ENCODE measurements around the gene BANK1.

DNA sequence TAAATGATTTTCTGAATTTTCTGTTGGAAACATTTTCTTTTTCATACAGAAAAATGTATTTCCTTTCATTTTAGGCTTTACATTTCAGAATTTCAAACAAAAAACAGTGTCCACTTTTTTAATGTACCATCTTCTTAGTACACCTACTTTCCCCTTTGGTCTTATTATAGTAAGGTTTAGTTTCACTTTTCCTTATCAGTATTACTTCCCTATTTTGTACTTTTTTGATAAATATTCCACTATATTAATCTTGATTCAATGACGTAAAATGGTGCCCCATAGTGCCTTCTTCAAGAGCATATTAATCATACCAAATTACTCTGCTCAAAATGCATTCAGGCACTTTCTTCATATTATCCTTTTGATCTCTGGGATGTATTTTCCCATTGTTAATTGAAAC, 52.5 kb downstream of the BANK1 start:
- TF ChIP-seq, protein P1, sequence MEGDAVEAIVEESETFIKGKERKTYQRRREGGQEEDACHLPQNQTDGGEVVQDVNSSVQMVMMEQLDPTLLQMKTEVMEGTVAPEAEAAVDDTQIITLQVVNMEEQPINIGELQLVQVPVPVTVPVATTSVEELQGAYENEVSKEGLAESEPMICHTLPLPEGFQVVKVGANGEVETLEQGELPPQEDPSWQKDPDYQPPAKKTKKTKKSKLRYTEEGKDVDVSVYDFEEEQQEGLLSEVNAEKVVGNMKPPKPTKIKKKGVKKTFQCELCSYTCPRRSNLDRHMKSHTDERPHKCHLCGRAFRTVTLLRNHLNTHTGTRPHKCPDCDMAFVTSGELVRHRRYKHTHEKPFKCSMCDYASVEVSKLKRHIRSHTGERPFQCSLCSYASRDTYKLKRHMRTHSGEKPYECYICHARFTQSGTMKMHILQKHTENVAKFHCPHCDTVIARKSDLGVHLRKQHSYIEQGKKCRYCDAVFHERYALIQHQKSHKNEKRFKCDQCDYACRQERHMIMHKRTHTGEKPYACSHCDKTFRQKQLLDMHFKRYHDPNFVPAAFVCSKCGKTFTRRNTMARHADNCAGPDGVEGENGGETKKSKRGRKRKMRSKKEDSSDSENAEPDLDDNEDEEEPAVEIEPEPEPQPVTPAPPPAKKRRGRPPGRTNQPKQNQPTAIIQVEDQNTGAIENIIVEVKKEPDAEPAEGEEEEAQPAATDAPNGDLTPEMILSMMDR (IDR thresholded peaks at IDR 0.05), result no peak
- TF ChIP-seq POLR2A (IDR thresholded peaks at IDR 0.05), result no peak
